Ovary (tissue), 9 donors: ENCODE data around the gene C2orf72. TPM values are rescaled to one million over a fixed set of nuclear protein-coding genes. Genes with fewer than 3 reads are reported as not detected.

Experiments
- DNase-seq, 5 donors: peaks; one replicate each; pipeline ENCODE4 v3.0.0-alpha.2; 2019 to 2020
- H3K27ac ChIP-seq, 2 donors: fragments of 200-600 bp; one replicate each; pipeline versions ENCODE4 v1.5.1 to v1.8.0; 2019 to 2022
- H3K27me3 ChIP-seq: fragments of 200-600 bp; one replicate; pipeline ENCODE4 v1.8.0; 2022
- H3K36me3 ChIP-seq: fragments of 200-600 bp; sonication (generic); one replicate; pipeline ENCODE4 v1.5.1; 2019
- H3K4me1 ChIP-seq: one replicate; pipeline ENCODE4 v1.8.1; 2013; ENCODE audit warnings: mild to moderate bottlenecking, moderate library complexity; ENCODE audit not compliant: insufficient read depth
- H3K4me3 ChIP-seq: fragments of 200-600 bp; sonication (generic); one replicate; pipeline ENCODE4 v1.5.1; 2017
- H3K9me3 ChIP-seq, 2 donors: fragments of 200-600 bp in 1 of 2; sonication (generic) in 1 of 2; one replicate each; pipeline versions ENCODE4 v1.5.1 to v1.8.1; 2013 to 2019; ENCODE audit warnings: mild to moderate bottlenecking in 1 of 2, moderate library complexity in 1 of 2
- EP300 ChIP-seq: sonication (generic); formaldehyde crosslinking; IDR thresholded peaks from one replicate; pipeline ENCODE4 v1.6.1; 2017; ENCODE audit warnings: antibody characterized with exemption
- POLR2A ChIP-seq: fragments of 450-650 bp; IDR thresholded peaks from one replicate; pipeline ENCODE4 v1.6.1; 2017; ENCODE audit warnings: antibody characterized with exemption, mild to moderate bottlenecking, moderate library complexity
- WGBS, 3 donors: extraction: QIAGEN DNeasy Blood & Tissue Kit in 1 of 3; methylation state at CpG; one replicate each; pipeline versions ENCODE4 v1.1.5 to v1.1.7; 2013 to 2017; 5-methylcytosine and 5-hydroxymethylcytosine counted together
- intact Hi-C, 4 donors: fragments of 100-400 bp; cut with DNase I; formaldehyde crosslinking; loops; one replicate each; pipeline versions ENCODE4 v1.11.0 to v1.15.1; 2022 to 2023
- polyA plus RNA-seq, 2 donors: library from polyadenylated mRNA; stranded (reverse); fragments of 200-250 nt in 1 of 2; fragments of 350-450 nt in 1 of 2; fragmentation: Illumina TruSeq in 1 of 2; extraction: RNeasy Lipid Tissue Mini Kit (QIAGEN cat#74804) in 1 of 2; gene quantifications; one replicate each; pipeline ENCODE4 v1.2.3, GENCODE V29; 2013 to 2014
- total RNA-seq, 7 donors: library from RNA; depleted of rRNA in 2 of 7; stranded (reverse); fragments of >200 nt in 2 of 7; fragmentation: NEBNext Ultra II Directional in 3 of 7; extraction: Animal tissue kit (Norgen Biotek cat#: 25700) in 3 of 7; gene quantifications; one replicate each; pipeline versions ENCODE4 v1.1.0 to v1.2.4, GENCODE V29; 2016 to 2023
- TF ChIP-seq, protein P1 (sequence below), 3 donors: fragments of 450-650 bp in 2 of 3; fragments of 200-600 bp in 1 of 3; IDR thresholded peaks; one replicate each; pipeline versions ENCODE4 v1.5.1 to v1.8.0; 2016 to 2022; ENCODE audit warnings: antibody characterized with exemption in 3 of 3, mild to moderate bottlenecking in 1 of 3
- donor health status: DM: no; HTN: no; CAD: no; lungs with moderate emphysema.
- donor health status: DM: no; HTN: no; CAD: no.
- donor health status: Bipolar disorder and iron deficiency.
- donor health status: DM: yes; HTN: yes; CAD: no.
- donor health status: DM: no; HTN: no; CAD: no.
- donor health status: DM: yes; HTN: yes; CAD: no.

Gene C2orf72
- total and polyA plus RNA-seq, 9 donors: 0.06 to 0.18 (median 0.12) TPM; not detected in 4

DNA sequence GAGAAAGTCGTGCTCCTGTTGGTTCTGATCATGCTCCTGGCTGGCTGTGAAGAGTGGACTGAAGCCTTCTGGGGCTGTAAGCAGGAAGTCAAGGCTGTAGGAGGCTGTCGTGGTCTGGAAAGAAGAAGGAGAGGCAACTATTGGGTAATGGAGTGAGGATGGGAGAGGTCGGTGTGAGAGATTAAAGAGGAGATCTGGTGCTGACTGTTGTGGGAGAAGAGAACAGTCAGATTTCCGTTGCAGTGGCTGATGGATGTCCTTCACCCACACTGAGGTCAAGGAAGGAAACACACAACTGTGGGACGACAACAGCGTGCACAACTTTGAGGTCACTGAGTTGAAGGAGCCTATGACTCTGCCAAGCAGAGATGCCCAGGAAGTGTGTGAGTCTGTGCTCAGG, 16.5 kb downstream of the C2orf72 start:
- Histone ChIP-seq H3K36me3 (no peaks in the 10 kb centered on the region), H3K27ac (no peak overlapping the region), H3K4me1 (peaks cover 3% of the 10 kb centered on the region), H3K4me3 (no peak overlapping the region), H3K27me3 (no peaks in the 10 kb centered on the region), H3K9me3 (no peaks in the 10 kb centered on the region)
- DNase-seq: no peak
- TF ChIP-seq, protein P1, sequence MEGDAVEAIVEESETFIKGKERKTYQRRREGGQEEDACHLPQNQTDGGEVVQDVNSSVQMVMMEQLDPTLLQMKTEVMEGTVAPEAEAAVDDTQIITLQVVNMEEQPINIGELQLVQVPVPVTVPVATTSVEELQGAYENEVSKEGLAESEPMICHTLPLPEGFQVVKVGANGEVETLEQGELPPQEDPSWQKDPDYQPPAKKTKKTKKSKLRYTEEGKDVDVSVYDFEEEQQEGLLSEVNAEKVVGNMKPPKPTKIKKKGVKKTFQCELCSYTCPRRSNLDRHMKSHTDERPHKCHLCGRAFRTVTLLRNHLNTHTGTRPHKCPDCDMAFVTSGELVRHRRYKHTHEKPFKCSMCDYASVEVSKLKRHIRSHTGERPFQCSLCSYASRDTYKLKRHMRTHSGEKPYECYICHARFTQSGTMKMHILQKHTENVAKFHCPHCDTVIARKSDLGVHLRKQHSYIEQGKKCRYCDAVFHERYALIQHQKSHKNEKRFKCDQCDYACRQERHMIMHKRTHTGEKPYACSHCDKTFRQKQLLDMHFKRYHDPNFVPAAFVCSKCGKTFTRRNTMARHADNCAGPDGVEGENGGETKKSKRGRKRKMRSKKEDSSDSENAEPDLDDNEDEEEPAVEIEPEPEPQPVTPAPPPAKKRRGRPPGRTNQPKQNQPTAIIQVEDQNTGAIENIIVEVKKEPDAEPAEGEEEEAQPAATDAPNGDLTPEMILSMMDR (IDR thresholded peaks at IDR 0.05): no peak
- TF ChIP-seq POLR2A: no peak
- no peak for TF ChIP-seq EP300
- WGBS, 3 donors: 48 to 72% (median 56%) methylated on average over 6 of the region's 6 CpGs
- intact Hi-C loops: no loop called here

GRCh38 chr2:231056453-231057416, 19.4 kb downstream of the C2orf72 start, which contains the start of gene PSMD1:
PSMD1 (plus strand) TSS chr2:231056867; CDS start chr2:231057026, 159 bp downstream.
- DNase-seq: peak; percentile 92 to 95 (median 93)
- 0 to 1% (median 0%) methylated on average over 51 to 73 of the region's 73 CpGs for WGBS, 3 donors
- Histone ChIP-seq H3K4me1 (peaks cover 3% of the 10 kb centered on the region), H3K36me3 (no peaks in the 10 kb centered on the region), H3K4me3 (peak within 1 kb of the TSS; percentile 98), H3K27me3 (no peaks in the 10 kb centered on the region), H3K9me3 (no peaks in the 10 kb centered on the region), H3K27ac (peak within 1 kb of the TSS; percentile 90 to 94)
- no peak for TF ChIP-seq POLR2A
- TF ChIP-seq, protein P1 (IDR thresholded peaks at IDR 0.05): peak; percentile 86 to 99 (median 91)
- intact Hi-C loops: no loop called here

DNA sequence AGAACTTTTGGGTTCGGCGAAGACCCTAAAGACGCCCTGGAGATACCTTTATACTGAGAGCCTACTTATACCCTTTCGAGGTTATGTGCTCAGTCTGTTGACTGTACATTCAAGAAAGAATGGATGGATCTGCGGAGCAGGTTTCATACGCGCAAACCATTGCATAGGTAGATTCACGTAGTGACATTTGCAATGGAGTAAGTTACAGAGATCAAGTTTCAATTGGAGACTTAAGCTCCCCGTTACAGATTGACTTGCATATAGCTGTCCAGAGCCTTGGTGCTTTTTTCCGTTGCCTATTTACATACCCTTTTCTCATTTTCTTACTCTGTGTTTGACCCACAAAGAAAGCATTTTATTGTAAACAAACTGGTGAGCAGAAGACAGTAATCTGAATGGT, 20.3 kb downstream of the C2orf72 start:
- peak overlapping the region; percentile 98 for H3K4me3 ChIP-seq
- no peaks in the 10 kb centered on the region for H3K36me3 ChIP-seq
- intact Hi-C loops: no loop called here
- H3K4me1 ChIP-seq: peaks cover 3% of the 10 kb centered on the region
- no peak overlapping the region for H3K27ac ChIP-seq
- TF ChIP-seq EP300: no peak
- no peak for TF ChIP-seq POLR2A
- TF ChIP-seq, protein P1 (IDR thresholded peaks at IDR 0.05): no peak
- no peaks in the 10 kb centered on the region for H3K9me3 ChIP-seq
- H3K27me3 ChIP-seq: no peaks in the 10 kb centered on the region
- 3 to 7% (median 3%) methylated on average over 10 of the region's 10 CpGs for WGBS, 3 donors
- DNase-seq: no peak

DNA sequence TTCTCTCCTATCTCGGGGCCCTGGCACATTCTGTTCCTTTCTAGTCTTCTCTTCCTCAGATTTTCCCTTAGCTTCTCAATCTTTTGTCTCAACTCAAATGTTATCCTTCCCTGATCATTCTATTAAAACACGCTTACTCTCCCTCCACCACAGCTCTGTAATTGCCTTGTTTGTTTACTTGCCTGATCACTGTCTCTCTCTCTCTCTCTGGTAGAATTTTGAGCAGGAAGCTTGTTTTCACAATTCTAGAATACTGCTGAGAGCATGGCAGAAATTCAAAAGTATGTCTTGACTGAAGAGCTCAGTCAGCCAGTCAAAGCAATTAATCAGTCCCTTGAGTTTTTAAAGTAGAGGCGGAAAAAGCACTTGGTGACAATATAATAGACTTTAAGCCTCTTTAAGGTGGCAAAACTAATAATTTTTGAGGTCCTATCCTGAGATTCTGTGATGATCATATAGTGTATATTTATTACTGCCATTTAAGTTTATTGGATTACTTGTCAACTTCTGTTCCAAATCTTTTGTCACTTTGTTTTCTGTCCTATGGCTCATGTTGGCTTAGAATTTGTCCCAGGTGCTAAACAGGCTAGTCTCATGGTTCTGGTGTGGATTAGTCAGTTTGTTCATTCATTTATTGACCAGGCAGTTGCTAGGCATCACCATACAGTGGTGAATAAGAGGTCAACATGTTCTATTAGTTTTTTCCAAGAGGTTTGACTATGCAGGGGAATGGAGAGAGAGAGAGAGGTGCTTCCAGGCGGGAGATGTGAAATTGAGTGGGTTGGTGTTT, 21.6 kb downstream of the C2orf72 start:
- H3K4me3 ChIP-seq: no peak overlapping the region
- DNase-seq: no peak
- intact Hi-C loops: no loop called here
- no peaks in the 10 kb centered on the region for H3K36me3 ChIP-seq
- no peak overlapping the region for H3K27ac ChIP-seq
- H3K4me1 ChIP-seq: peaks cover 3% of the 10 kb centered on the region
- H3K27me3 ChIP-seq: no peaks in the 10 kb centered on the region
- no peaks in the 10 kb centered on the region for H3K9me3 ChIP-seq
- TF ChIP-seq POLR2A (no peak), EP300 (no peak)
- TF ChIP-seq, protein P1 (IDR thresholded peaks at IDR 0.05): no peak
- WGBS, 3 donors: 82 to 85% (median 83%) methylated on average over 4 of the region's 4 CpGs
